Measurements from ENCODE around the gene TRA2B. TPM values are rescaled to one million over a fixed set of nuclear protein-coding genes. Genes with fewer than 3 reads are reported as not detected.

The TRA2B gene
- total RNA-seq, 1 experiment from 2014 or later, result 172 TPM

GRCh38 chr3:185930393-185931107, 7.3 kb downstream of the TRA2B start:
- no peaks in the 10 kb centered on the region for H3K9me2 ChIP-seq (ENCODE audit: insufficient read depth)
- H2AFZ ChIP-seq (ENCODE audit: low read depth, low read length, poor library complexity, severe bottlenecking), result no peak overlapping the region
- peaks cover 27 to 72% of the 10 kb centered on the region in 2 experiments for H3K36me3 ChIP-seq (ENCODE audit: control insufficient read depth in 1 of 2, insufficient read depth in 2 of 2, low read length in 2 of 2)
- H3K4me1 ChIP-seq (ENCODE audit: control insufficient read depth in 1 of 2, insufficient read depth in 2 of 2, low read length in 2 of 2), result peaks cover 23 to 59% of the 10 kb centered on the region in 2 experiments; a peak in 3 of 4 replicates
- ChIA-PET CTCF (interaction anchor here (1.6 kb wide), 1 partner anchor 13 kb away, joined by 4 read pairs; no protein-coding TSS in a partner anchor), POLR2A (no interaction called here), RAD21 (ENCODE audit: low non-redundant PET in 1 of 2, low total read pairs in 2 of 2, uncharacterized antibody in 2 of 2, unreplicated experiment in 2 of 2) (no interaction called here)
- DNase-seq (ENCODE audit: low read depth, low spot score) (no peak), ATAC-seq (no peak)
- peaks cover 99% of the 10 kb centered on the region for H4K20me1 ChIP-seq (ENCODE audit: insufficient read depth)
- H3K9ac ChIP-seq (ENCODE audit: low read length), result no peak overlapping the region
- no peak overlapping the region; the same call in 1 of the 2 replicates for H3K4me2 ChIP-seq (ENCODE audit: low read length)
- no TSS peak for BruUV-seq (replicated peaks)
- H3K79me2 ChIP-seq (ENCODE audit: insufficient read depth, low read length), result peaks cover 100% of the 10 kb centered on the region
- TF ChIP-seq POLR2A (IDR thresholded peaks at IDR 0.05; ENCODE audit: borderline replicate concordance, extremely low read depth, insufficient read depth, insufficient read length), result no peak
- TF ChIP-seq FOSL1 (IDR thresholded peaks at IDR 0.05; ENCODE audit: low read depth), result no peak
- TF ChIP-seq TCF7L2 (IDR thresholded peaks at IDR 0.05; ENCODE audit: borderline replicate concordance, extremely low read depth, insufficient read depth, insufficient read length), result no peak
- TF ChIP-seq EZH2 (IDR thresholded peaks at IDR 0.05), result no peak
- TF ChIP-seq SRF (IDR thresholded peaks at IDR 0.05; ENCODE audit: low read depth), result no peak
- TF ChIP-seq REST (IDR thresholded peaks at IDR 0.05; ENCODE audit: low read depth), result no peak
- TF ChIP-seq ZNF274 (IDR thresholded peaks at IDR 0.05; ENCODE audit: low read depth, low read length), result no peak
- no peak for TF ChIP-seq JUND (IDR thresholded peaks at IDR 0.05)
- no peak overlapping the region for H3K27ac ChIP-seq (ENCODE audit: low read depth, low read length)
- H3K4me3 ChIP-seq (replicated peaks in 1 of 2; ENCODE audit: low read depth in 1 of 2, low read length in 2 of 2), result no peak overlapping the region
- intact Hi-C loops (cut with micrococcal nuclease), result no loop called here
- H3K27me3 ChIP-seq (ENCODE audit: insufficient read depth, low read length), result no peaks in the 10 kb centered on the region
- H3K9me3 ChIP-seq (ENCODE audit: control insufficient read depth in 1 of 2, insufficient read depth in 1 of 2, low read depth in 1 of 2, low read length in 2 of 2), result no peaks in the 10 kb centered on the region

All from HCT116 (cell line).